GM19328 (cell line): ENCODE measurements around the gene SLC4A1AP.
"Not testable (repeated sequence)": the region's sequence is repeated elsewhere in the genome, so short reads cannot be mapped to it uniquely, and the experiment has no call there.

Source experiments
- ATAC-seq: cut with Tn5 transposase; IDR thresholded peaks from one replicate; pipeline ENCODE4 v1.9.1; 2021; ENCODE audit warnings: mild to moderate bottlenecking, moderate library complexity; ENCODE audit not compliant: unreplicated experiment

The SLC4A1AP gene

GRCh38 chr2:27663285-27664153, at the start of gene SLC4A1AP, which contains the start of gene SUPT7L:
SLC4A1AP (plus strand) TSS chr2:27663889; CDS start chr2:27663915, 26 bp downstream.
SUPT7L (minus strand) TSS chr2:27663614; CDS start chr2:27662192, 1,422 bp downstream.
- peak; percentile 59 for ATAC-seq

GRCh38 chr2:27613985-27614384, 49.7 kb upstream of the SLC4A1AP start:
- no peak for ATAC-seq

- no peak for ATAC-seq
These were observed 48.4 kb upstream of the SLC4A1AP start for GRCh38 chr2:27615316-27615715.

GRCh38 chr2:27621524-27621923, 42.2 kb upstream of the SLC4A1AP start:
- no peak for ATAC-seq

- no peak for ATAC-seq
These were observed 40.7 kb upstream of the SLC4A1AP start for GRCh38 chr2:27622921-27623384.

- no peak for ATAC-seq
These were observed 38.7 kb upstream of the SLC4A1AP start for GRCh38 chr2:27624943-27625342.

GRCh38 chr2:27626323-27626722, 37.4 kb upstream of the SLC4A1AP start:
- ATAC-seq, result not testable (repeated sequence)

- ATAC-seq, result not testable (repeated sequence)
These were observed 36.8 kb upstream of the SLC4A1AP start for GRCh38 chr2:27626921-27627320.

GRCh38 chr2:27627963-27628766, 35.5 kb upstream of the SLC4A1AP start:
- peak; percentile 23 for ATAC-seq

- peak; percentile 92 for ATAC-seq
These were observed 34.7 kb upstream of the SLC4A1AP start, which contains the start of the genes CCDC121 and GPN1 for GRCh38 chr2:27628767-27629709. CCDC121 (minus strand) TSS chr2:27629012; CDS start chr2:27627799, 1,213 bp downstream. GPN1 (plus strand) TSS chr2:27629050; CDS start chr2:27629059, 9 bp downstream.

- not testable (repeated sequence) for ATAC-seq
These were observed 33.4 kb upstream of the SLC4A1AP start for GRCh38 chr2:27630257-27630656.

- no peak for ATAC-seq
These were observed 29.4 kb upstream of the SLC4A1AP start for GRCh38 chr2:27634291-27634690.

- ATAC-seq, result no peak
These were observed 26.9 kb upstream of the SLC4A1AP start for GRCh38 chr2:27636766-27637165.

GRCh38 chr2:27638037-27638637, 25.6 kb upstream of the SLC4A1AP start:
- ATAC-seq, result no peak

GRCh38 chr2:27638709-27639108, 25.0 kb upstream of the SLC4A1AP start:
- no peak for ATAC-seq

GRCh38 chr2:27640722-27641245, 22.9 kb upstream of the SLC4A1AP start:
- ATAC-seq, result no peak

GRCh38 chr2:27645197-27645596, 18.5 kb upstream of the SLC4A1AP start:
- ATAC-seq, result no peak

- ATAC-seq, result no peak
These were observed 16.4 kb upstream of the SLC4A1AP start for GRCh38 chr2:27647289-27647688.

GRCh38 chr2:27647737-27648136, 16.0 kb upstream of the SLC4A1AP start:
- ATAC-seq, result no peak

GRCh38 chr2:27651056-27651455, 12.6 kb upstream of the SLC4A1AP start:
- ATAC-seq, result no peak
